HTR-8/SVneo (cell line): ENCODE measurements around the gene RASL10A.

Experiments used
- DNase-seq: peaks from one replicate; pipeline ENCODE4 v3.0.0; 2011; ENCODE audit warnings: low spot score, mixed read lengths; ENCODE audit not compliant: insufficient read length
- FAIRE-seq: peaks from 2 replicates; lab custom pipeline; 2011; peaks lifted over from hg19 to GRCh38; lab: Jason Lieb, UNC

The RASL10A gene

GRCh38 chr22:29325356-29325755, 9.9 kb upstream of the RASL10A start:
- DNase-seq (no peak), FAIRE-seq (no peak)

- FAIRE-seq, result no peak
- no peak for DNase-seq
Measured at GRCh38 chr22:29323641-29324040, 8.1 kb upstream of the RASL10A start.

GRCh38 chr22:29320546-29320945, 5.0 kb upstream of the RASL10A start:
- DNase-seq (no peak), FAIRE-seq (no peak)

GRCh38 chr22:29319072-29319471, 3.6 kb upstream of the RASL10A start:
- FAIRE-seq (no peak), DNase-seq (no peak)

- FAIRE-seq, result no peak
- DNase-seq, result no peak
Measured at GRCh38 chr22:29317827-29318454, 2.4 kb upstream of the RASL10A start.

GRCh38 chr22:29316141-29316828, 788 bp upstream of the RASL10A start:
- DNase-seq (no peak), FAIRE-seq (no peak)

GRCh38 chr22:29314537-29315285, 786 bp downstream of the RASL10A start:
- peak; percentile 28 for FAIRE-seq
- no peak for DNase-seq

- no peak for FAIRE-seq
Measured at GRCh38 chr22:29313576-29314466, 1.7 kb downstream of the RASL10A start.

GRCh38 chr22:29313126-29313575, 2.3 kb downstream of the RASL10A start:
- no peak for FAIRE-seq
- no peak for DNase-seq

More at GRCh38 chr22:29313576-29314466, 1.7 kb downstream of the RASL10A start:
- DNase-seq, result no peak

- FAIRE-seq (no peak), DNase-seq (no peak)
Measured at GRCh38 chr22:29312218-29313125, 3.0 kb downstream of the RASL10A start.

- FAIRE-seq (no peak), DNase-seq (no peak)
Measured at GRCh38 chr22:29311464-29312217, 3.9 kb downstream of the RASL10A start.

GRCh38 chr22:29310863-29311339, 4.6 kb downstream of the RASL10A start:
- DNase-seq (peak; percentile 91), FAIRE-seq (no peak)

- FAIRE-seq (no peak), DNase-seq (no peak)
Measured at GRCh38 chr22:29310065-29310862, 5.2 kb downstream of the RASL10A start.

- no peak for FAIRE-seq
- no peak for DNase-seq
Measured at GRCh38 chr22:29309332-29310064, 6.0 kb downstream of the RASL10A start.

- FAIRE-seq (no peak), DNase-seq (no peak)
Measured at GRCh38 chr22:29308791-29309262, 6.7 kb downstream of the RASL10A start.

GRCh38 chr22:29308148-29308790, 7.2 kb downstream of the RASL10A start:
- DNase-seq (no peak), FAIRE-seq (no peak)
